Astrocyte (in vitro differentiated cells and primary cell): ENCODE data around the gene ZNF367.

Experiments used
- EZH2 ChIP-seq: IDR thresholded peaks from 2 replicates; pipeline ENCODE4 v1.6.1; 2012; ENCODE audit warnings: mild to moderate bottlenecking, low read length, inconsistent platforms; ENCODE audit not compliant: insufficient read depth
- TF ChIP-seq, protein P1 (sequence below): IDR thresholded peaks from 2 replicates; pipeline ENCODE4 v1.5.1; 2011; ENCODE audit warnings: low read depth, mild to moderate bottlenecking, inconsistent platforms, low read length, moderate library complexity; ENCODE audit not compliant: insufficient read depth

DNA sequence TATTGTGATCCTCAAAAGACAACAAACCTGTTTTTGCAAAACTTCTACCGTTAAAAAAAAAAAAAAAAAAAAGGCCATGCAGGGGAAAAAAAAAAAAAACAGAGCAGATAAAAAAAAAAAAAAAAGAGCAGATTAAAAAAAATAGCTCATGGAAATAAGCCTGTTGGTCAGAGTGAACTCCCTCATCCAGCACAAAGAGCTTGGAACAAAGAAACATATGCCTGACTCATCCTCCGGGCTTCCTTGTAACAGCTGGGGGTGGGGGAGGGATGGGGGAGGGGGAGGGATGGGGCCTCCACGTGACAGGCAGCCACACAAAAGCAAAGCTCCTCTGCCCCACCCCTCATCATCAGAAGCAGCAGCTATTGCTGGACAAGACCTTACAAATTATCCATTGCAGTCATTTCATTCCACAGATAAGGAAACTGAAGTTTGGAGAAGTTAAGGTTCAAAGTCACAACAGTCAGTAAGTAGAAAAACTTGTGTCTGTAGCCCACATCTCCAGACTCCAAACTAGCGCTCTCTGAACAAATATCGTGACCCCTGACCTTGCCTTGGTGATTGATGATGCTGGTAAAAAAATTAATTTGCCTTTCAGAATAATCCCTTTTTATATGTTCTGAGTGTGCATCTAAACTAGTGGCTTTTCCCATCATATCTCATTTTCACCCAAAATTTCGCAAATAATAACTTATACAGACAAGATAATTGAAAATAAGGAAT is 73.6 kb downstream of the ZNF367 start:
- TF ChIP-seq, protein P1, sequence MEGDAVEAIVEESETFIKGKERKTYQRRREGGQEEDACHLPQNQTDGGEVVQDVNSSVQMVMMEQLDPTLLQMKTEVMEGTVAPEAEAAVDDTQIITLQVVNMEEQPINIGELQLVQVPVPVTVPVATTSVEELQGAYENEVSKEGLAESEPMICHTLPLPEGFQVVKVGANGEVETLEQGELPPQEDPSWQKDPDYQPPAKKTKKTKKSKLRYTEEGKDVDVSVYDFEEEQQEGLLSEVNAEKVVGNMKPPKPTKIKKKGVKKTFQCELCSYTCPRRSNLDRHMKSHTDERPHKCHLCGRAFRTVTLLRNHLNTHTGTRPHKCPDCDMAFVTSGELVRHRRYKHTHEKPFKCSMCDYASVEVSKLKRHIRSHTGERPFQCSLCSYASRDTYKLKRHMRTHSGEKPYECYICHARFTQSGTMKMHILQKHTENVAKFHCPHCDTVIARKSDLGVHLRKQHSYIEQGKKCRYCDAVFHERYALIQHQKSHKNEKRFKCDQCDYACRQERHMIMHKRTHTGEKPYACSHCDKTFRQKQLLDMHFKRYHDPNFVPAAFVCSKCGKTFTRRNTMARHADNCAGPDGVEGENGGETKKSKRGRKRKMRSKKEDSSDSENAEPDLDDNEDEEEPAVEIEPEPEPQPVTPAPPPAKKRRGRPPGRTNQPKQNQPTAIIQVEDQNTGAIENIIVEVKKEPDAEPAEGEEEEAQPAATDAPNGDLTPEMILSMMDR = no peak
- TF ChIP-seq EZH2 = no peak
